ENCODE measurements around the gene UBR7.
"Not testable (repeated sequence)": the region's sequence is repeated elsewhere in the genome, so short reads cannot be mapped to it uniquely, and the experiment has no call there.

Gene UBR7, protein sequence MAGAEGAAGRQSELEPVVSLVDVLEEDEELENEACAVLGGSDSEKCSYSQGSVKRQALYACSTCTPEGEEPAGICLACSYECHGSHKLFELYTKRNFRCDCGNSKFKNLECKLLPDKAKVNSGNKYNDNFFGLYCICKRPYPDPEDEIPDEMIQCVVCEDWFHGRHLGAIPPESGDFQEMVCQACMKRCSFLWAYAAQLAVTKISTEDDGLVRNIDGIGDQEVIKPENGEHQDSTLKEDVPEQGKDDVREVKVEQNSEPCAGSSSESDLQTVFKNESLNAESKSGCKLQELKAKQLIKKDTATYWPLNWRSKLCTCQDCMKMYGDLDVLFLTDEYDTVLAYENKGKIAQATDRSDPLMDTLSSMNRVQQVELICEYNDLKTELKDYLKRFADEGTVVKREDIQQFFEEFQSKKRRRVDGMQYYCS

DNA sequence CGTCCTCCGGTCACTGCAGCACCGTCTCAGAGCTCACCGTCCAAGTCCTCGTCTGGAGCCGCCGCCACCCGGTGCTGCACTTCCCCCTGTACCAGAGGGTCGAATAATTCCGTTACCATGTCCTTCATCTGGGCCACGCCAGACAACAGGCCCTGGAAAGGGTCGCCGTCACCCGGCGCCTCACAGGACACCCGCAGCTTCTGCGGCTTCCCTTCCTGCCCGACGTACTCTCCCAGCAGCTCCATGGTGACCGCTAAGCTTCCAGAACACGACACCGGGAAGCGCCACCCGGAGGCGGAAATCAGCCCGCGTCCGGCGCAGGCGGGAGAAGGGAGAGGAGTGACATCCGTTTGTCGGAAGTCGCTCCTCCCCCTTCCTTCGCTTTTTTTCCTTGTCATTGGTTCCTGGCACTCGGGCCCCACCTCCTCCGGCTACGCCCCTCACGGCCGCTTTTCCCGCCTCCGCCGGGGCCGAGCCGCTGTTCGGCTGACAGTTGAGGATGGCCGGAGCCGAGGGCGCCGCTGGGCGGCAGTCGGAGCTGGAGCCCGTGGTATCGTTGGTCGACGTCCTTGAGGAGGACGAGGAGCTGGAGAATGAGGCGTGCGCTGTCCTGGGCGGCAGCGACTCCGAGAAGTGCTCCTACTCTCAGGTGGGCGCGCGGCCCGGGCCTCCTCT lies at the start of gene UBR7, which contains the start of gene GON7:
Gene UBR7, plus strand, starts transcription at position 464 of the 675 bp plus-strand sequence. Its CDS starts 36 bp downstream, at position 500.
Gene GON7, minus strand, starts transcription at position 273 of the 675 bp plus-strand sequence. Its CDS starts 28 bp downstream, at position 245.
- peak; percentile 98 for DNase-seq

- DNase-seq: not testable (repeated sequence)
These were observed 48.7 kb upstream of the UBR7 start for GRCh38 chr14:93158349-93158748.

DNA sequence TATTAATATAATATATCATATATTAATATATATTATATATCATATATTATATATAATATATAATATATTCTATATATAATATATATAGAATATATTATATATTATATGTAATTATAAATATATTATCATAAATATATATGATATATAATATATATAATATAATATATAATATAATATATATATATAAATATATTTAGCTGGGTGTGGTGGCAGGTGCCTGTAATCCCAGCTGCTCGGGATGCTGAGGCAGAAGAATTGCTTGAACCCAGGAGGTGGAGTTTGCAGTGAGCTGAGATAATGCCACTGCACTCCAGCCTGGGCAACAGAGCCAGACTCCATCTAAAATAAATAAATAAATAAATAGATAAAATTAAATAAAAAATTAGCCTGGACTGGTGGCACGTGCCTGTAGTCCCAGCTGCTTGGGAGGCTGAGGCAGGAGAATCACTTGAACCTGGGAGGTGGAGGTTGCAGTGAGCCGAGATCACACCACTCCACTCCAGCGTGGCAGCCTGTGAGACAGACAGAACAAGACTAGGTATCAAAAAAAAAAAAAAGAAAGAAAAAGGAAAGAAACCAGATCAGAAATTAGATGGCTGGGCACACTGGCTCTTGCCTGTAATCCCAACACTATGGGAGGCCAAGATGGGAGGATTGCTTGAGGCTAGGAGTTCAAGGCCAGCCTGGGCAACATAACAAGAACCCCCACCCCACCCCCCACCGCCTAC lies 47.3 kb upstream of the UBR7 start:
- DNase-seq: not testable (repeated sequence)

GRCh38 chr14:93160353-93160801 lies 46.7 kb upstream of the UBR7 start:
- peak; percentile 53 for DNase-seq

DNA sequence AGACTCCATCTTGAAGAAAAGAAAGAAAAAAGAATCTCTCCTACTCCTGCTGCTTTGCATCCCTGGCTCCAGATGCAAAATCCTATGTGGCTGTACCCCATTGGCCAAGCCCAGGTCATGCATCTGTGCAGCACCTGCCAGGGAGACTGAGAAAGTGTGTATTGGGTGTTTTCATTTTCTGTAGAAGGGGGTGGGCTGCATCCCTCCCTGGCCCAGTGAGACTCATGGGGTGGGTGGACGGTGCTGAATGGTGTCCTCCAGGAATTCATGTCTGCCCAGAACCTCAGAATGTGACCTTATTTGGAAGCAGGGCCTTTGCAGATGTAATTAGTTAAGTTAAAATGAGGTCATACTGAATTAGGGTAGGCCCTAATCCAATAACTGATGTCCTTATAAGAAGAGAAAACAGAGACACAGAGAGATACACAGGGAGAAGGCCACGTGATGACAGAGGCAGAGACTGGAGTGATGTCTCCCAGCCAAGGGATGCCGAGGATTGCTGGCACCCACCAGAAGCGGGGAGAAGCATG lies 45.6 kb upstream of the UBR7 start:
- DNase-seq: no peak

DNA sequence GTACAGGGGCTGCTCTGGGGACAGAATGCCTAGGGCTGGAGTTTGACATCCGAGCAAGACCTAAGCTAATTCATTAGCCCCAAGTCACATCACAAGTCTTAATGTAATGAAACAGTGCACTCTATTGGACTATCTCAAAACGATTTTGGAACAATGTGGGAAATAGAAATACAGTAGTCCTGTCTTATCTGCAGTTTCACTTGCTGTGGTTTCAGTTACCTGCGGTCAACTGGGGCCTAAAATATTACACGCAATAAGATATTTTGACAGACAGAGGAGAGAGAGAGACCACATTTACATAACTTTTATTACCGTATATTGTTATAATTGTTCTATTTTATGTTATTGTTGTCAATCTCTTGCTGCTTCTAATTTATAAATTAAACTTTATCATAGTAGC lies 43.5 kb upstream of the UBR7 start:
- DNase-seq: no peak

DNA sequence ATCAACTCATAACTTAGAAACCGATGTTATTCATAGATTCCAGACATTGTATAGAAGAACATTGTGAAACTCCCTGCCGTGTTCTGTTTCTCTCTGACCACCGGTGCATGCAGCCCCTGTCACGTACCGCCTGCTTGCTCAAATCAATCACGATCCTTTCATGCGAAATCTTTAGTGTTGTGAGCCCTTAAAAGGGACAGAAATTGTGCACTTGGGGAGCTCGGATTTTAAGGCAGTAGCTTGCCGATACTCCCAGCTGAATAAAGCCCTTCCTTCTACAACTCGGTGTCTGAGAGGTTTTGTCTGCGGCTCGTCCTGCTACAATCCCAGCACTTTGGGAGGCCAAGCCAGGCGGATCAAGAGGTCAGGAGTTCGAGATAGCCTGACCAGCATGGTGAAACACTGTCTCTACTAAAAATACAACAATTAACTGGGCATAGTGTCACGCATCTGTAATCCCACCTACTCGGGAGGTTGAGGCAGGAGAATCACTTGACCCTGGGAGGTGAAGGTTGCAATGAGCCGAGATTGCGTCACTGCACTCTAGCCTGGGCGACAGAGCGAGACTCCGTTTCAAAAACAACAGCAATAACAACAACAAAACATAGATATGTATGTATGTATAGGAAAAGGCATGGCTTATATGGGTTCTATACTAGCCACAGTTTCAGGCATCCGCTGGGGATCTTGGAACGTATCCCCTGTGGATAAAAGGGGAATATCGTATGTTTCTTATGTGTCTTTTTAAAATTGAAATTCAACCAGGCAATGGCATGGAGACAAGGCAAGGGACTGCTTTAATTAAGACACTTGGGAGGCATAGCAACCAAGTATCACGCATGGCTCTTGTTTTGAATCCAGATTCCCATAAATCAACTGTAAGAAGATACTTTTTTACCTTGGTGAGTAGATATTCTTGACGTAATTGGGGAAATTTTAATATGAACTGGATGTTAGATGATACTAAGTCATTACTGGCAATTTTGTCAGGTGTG lies 41.5 kb upstream of the UBR7 start:
- not testable (repeated sequence) for DNase-seq

DNA sequence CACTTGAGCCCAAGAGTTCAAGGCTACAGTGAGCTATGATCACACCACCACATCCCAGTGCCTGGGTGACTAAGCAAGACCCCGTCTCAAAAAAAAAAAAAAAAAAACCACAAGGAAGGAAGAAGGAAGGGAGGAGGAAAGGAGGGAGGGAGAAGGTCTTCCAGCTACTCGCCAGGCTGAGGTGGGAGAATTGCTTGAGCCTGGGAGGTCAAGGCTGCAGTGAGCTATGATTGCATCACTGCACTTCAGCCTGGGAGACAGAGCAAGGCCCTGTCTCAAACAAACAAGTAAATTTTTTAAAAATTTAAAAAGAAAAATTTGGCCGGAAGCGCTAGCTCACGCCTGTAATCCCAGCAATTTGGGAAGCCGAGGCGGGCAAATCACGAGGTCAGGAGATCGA lies 38.4 kb upstream of the UBR7 start:
- DNase-seq: not testable (repeated sequence)

- DNase-seq: not testable (repeated sequence)
These were observed 37.4 kb upstream of the UBR7 start for GRCh38 chr14:93169619-93170018.

DNA sequence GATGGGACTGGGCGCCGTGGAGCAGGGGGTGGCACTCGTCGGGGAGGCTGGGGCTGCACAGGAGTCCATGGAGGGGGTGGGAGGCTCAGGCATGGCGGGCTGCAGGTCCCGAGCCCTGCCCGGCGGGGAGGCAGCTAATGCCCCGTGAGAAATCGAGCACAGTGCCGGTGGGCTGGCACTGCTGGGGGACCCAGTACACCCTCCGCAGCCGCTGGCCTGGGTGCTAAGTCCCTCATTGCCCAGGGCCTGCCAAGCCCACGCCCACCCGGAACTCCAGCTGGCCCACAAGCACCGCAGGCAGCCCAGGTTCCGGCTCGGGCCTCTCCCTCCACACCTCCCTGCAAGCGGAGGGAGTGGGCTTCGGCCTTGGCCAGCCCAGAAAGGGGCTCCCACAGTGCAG lies 36.9 kb upstream of the UBR7 start:
- DNase-seq: not testable (repeated sequence)

DNA sequence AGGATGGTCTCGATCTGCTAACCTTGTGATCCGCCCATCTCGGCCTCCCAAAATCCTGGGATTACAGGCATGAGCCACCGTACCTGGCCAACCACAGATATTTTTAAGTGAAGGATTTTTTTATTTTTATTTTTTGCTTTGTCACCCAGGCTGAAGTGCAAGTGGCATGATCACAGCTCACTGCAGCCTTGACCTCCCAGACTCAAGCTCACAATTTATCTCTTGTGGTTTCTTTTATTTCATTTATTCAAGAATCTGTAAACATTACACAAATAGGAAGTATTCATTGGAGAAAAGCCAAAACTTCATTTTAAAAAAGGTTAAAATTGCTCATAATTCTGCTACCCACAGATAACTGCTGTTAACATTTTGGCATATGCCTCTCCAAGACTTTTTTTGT lies 35.7 kb upstream of the UBR7 start:
- no peak for DNase-seq

DNA sequence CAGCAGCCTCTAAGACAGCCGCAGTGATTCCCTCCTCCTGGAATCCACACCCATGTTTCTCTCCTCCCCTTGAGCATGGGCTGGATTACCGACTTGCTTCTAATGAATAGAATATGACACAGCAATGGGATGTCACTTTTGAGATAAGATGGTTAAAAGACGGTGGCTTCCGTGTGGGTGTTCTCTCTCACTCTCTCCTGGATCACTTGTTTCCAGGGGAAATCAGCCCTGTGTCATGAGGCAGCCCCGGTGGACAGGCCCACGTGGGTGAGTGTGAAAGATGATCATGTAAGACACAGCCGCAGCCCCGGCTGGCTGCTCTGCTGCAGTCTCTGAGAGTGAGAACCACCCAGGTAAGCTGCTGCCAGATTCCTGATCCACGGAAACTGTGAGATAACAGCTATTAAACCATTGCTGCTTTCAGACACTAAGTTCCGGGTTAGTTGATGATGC lies 33.1 kb upstream of the UBR7 start:
- no peak for DNase-seq

DNA sequence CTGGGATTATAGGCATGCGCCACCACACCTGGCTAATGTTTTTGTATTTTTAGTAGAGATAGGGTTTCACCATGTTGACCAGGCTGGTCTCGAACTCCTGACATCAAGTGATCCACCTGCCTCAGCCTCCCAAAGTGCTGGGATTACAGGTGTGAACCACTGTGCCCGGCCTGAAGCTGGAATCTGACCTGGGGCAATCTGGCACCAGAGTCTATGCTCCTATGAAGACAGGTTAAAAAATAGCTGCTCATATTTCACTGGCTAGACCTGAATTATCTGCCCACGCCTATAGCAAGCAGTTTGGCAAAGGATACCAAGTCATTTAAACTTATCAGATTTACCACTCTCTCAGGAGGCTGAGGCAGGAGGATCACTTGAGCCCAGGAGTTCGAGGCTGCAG lies 32.3 kb upstream of the UBR7 start:
- DNase-seq: not testable (repeated sequence)

DNA sequence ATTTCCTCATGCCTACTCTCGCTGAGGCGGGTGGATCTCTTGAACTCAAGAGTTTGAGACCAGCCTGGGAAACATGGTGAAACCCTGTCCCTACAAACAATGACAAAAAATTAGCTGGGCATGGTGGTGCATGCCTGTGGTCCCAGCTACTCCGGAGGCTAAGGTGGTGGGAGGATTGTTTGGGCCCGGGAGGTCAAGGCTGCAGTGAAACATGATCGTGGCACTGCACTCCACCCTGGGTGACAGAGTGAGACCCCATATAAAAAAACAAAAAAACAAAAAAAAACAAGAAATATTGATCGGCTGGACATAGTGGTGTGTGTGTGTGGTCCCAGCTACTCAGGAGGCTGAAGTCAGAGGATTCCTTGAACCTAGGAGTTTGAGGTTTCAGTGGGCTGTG lies 31.6 kb upstream of the UBR7 start:
- no peak for DNase-seq

GRCh38 chr14:93183596-93184317 lies 23.3 kb upstream of the UBR7 start:
- no peak for DNase-seq

DNA sequence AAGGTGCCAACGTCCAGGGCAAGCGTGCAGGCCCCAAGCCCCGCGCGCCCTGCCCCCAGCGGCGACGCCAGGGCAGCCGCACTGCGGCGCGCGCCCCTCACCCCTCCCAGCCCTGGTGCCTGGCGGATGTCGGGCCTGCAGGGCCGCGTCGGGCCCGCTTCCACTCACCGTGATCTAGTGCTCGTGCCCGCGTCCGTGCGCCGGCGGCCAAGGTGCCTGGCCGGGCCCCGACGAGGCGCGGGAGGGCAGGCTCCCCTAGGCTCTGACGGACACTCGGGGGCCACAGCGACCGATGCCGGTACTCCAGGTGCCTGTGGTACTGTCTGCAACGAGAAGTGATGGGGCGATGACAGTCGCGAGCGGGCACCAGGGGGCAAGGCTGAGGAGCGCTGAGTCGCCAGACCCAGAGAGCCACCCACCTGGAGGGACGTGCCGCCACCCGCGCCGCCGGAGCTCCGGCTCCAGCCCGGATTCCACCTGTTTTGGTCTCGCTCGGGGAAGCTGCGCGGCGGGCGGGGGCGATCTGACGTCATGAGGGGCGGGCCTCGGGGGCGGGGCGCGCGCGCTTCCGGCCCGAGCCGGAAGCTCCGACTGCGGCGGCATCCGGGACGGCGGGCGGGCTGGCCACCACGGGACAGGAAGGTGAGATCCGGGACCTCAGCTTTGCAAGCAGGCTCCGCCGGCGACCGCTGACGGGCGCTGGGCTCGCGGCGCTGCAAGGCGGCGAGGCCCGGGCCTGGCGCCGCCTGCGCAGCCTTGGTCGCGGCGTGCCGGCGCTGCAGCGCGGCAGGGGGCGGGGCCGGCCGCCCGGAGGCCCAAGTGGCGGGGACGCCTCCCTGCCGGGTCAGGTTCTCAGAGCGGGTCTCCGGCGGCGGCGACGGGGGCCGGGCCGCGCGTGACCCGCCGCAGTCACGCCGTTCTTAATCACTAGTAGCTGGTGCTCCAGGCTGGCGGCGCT lies 22.4 kb upstream of the UBR7 start, which contains the start of the genes LYSET and MOAP1:
Gene LYSET, plus strand, starts transcription at position 927 of the 958 bp plus-strand sequence. CDS start 89 bp downstream, outside the sequence.
Gene MOAP1, minus strand, starts transcription at position 507 of the 958 bp plus-strand sequence. CDS start 655 bp downstream, outside the sequence.
- DNase-seq: peak; percentile 41

- no peak for DNase-seq
These were observed 21.7 kb upstream of the UBR7 start for GRCh38 chr14:93185349-93185720.

GRCh38 chr14:93186466-93186865 lies 20.6 kb upstream of the UBR7 start:
- no peak for DNase-seq

- DNase-seq: no peak
These were observed 20.1 kb upstream of the UBR7 start for GRCh38 chr14:93186956-93187355.
